ENCODE data around the gene MTIF3.
"Not testable (repeated sequence)": the region's sequence is repeated elsewhere in the genome, so short reads cannot be mapped to it uniquely, and the experiment has no call there.

Gene MTIF3

GRCh38 chr13:27411341-27411740, 39.0 kb downstream of the MTIF3 start:
- no peak for DNase-seq (ENCODE audit: low spot score)

GRCh38 chr13:27409013-27409412, 41.4 kb downstream of the MTIF3 start:
- no peak for DNase-seq (ENCODE audit: low spot score)

GRCh38 chr13:27408074-27408473, 42.3 kb downstream of the MTIF3 start:
- DNase-seq (ENCODE audit: low spot score), result no peak

GRCh38 chr13:27406178-27406939, 44.0 kb downstream of the MTIF3 start:
- peak; percentile 7 for DNase-seq (ENCODE audit: low spot score)

- DNase-seq (ENCODE audit: low spot score), result no peak
These were observed 44.7 kb downstream of the MTIF3 start for GRCh38 chr13:27405546-27406134.

GRCh38 chr13:27404680-27405079, 45.7 kb downstream of the MTIF3 start:
- DNase-seq (ENCODE audit: low spot score), result no peak

GRCh38 chr13:27403727-27404385, 46.5 kb downstream of the MTIF3 start:
- DNase-seq (ENCODE audit: low spot score), result no peak

GRCh38 chr13:27403203-27403678, 47.1 kb downstream of the MTIF3 start:
- no peak for DNase-seq (ENCODE audit: low spot score)

GRCh38 chr13:27401210-27401609, 49.2 kb downstream of the MTIF3 start:
- peak; percentile 36 for DNase-seq (ENCODE audit: low spot score)

- not testable (repeated sequence) for DNase-seq (ENCODE audit: low spot score)
These were observed 50.0 kb downstream of the MTIF3 start for GRCh38 chr13:27400405-27400804.

- DNase-seq (ENCODE audit: low spot score), result no peak
These were observed 52.0 kb downstream of the MTIF3 start for GRCh38 chr13:27398360-27398759.

- no peak for DNase-seq (ENCODE audit: low spot score)
These were observed 54.0 kb downstream of the MTIF3 start for GRCh38 chr13:27396252-27396846.

- DNase-seq (ENCODE audit: low spot score), result no peak
These were observed 55.3 kb downstream of the MTIF3 start for GRCh38 chr13:27395007-27395510.

GRCh38 chr13:27393101-27393500, 57.3 kb downstream of the MTIF3 start:
- DNase-seq (ENCODE audit: low spot score), result no peak

- no peak for DNase-seq (ENCODE audit: low spot score)
These were observed 58.9 kb downstream of the MTIF3 start for GRCh38 chr13:27391471-27391870.

GRCh38 chr13:27389891-27390290, 60.5 kb downstream of the MTIF3 start:
- DNase-seq (ENCODE audit: low spot score), result no peak

- DNase-seq (ENCODE audit: low spot score), result no peak
These were observed 62.1 kb downstream of the MTIF3 start for GRCh38 chr13:27388241-27388640.
